Osteoblast (primary cell): ENCODE data around the gene SQSTM1. TPM values are rescaled to one million over a fixed set of nuclear protein-coding genes. Genes with fewer than 3 reads are reported as not detected.
A peak's percentile ranks its signal among the peaks of the same experiment; 100 is the strongest.

ENCODE experiments used
- DNase-seq: peaks from one replicate; pipeline ENCODE4 v3.0.0; 2011; ENCODE audit warnings: low spot score, mixed read lengths; ENCODE audit not compliant: insufficient read length; ENCODE audit errors: missing footprints
- H2AFZ ChIP-seq: 2 replicates; pipeline ENCODE4 v1.6.0; 2011; ENCODE audit warnings: mild to moderate bottlenecking, low read length
- H3K27ac ChIP-seq: 2 replicates; pipeline ENCODE4 v1.5.1; 2011; ENCODE audit warnings: mild to moderate bottlenecking, low read depth, low read length, moderate library complexity
- H3K27me3 ChIP-seq: 2 replicates; pipeline ENCODE4 v1.6.0; 2012; ENCODE audit warnings: mild to moderate bottlenecking, control low read depth, inconsistent platforms, low read length, moderate library complexity; ENCODE audit not compliant: insufficient read depth
- H3K36me3 ChIP-seq: 2 replicates; pipeline ENCODE4 v1.5.1; 2011; ENCODE audit warnings: mild to moderate bottlenecking, low read length, control low read depth, moderate library complexity; ENCODE audit not compliant: insufficient read depth
- H3K4me1 ChIP-seq: 2 replicates; pipeline ENCODE4 v1.5.1; 2011; ENCODE audit warnings: mild to moderate bottlenecking, low read length, control low read depth, moderate library complexity; ENCODE audit not compliant: insufficient read depth
- H3K4me2 ChIP-seq: 2 replicates; pipeline ENCODE4 v1.6.0; 2011; ENCODE audit warnings: mild to moderate bottlenecking, low read length; ENCODE audit not compliant: insufficient read depth
- H3K4me3 ChIP-seq: fragments of 200-600 bp; sonication (generic); 3 replicates; pipeline ENCODE4 v1.5.1; 2012; ENCODE audit warnings: mild to moderate bottlenecking, low read length, inconsistent platforms; ENCODE audit not compliant: insufficient read depth
- H3K79me2 ChIP-seq: 2 replicates; pipeline ENCODE4 v1.6.0; 2012; ENCODE audit warnings: mild to moderate bottlenecking, low read length, control low read depth, inconsistent platforms; ENCODE audit not compliant: insufficient read depth
- H3K9me3 ChIP-seq: 2 replicates; pipeline ENCODE4 v1.5.1; 2011; ENCODE audit warnings: low read depth, low read length, control low read depth
- H4K20me1 ChIP-seq: 2 replicates; pipeline ENCODE4 v1.6.0; 2012; ENCODE audit warnings: mild to moderate bottlenecking, low read length, control low read depth; ENCODE audit not compliant: insufficient read depth
- total RNA-seq: library from RNA; depleted of rRNA; stranded (reverse); fragments of >200 nt; gene quantifications from 2 replicates; pipeline ENCODE4 v1.2.3, GENCODE V29; 2012
- TF ChIP-seq, protein P1 (sequence below): IDR thresholded peaks from 2 replicates; pipeline ENCODE4 v1.5.1; 2011; ENCODE audit warnings: mild to moderate bottlenecking, low read depth, low read length, moderate library complexity; ENCODE audit errors: extremely low read depth

The SQSTM1 gene
- total RNA-seq, 1 donor, result 992 TPM

DNA sequence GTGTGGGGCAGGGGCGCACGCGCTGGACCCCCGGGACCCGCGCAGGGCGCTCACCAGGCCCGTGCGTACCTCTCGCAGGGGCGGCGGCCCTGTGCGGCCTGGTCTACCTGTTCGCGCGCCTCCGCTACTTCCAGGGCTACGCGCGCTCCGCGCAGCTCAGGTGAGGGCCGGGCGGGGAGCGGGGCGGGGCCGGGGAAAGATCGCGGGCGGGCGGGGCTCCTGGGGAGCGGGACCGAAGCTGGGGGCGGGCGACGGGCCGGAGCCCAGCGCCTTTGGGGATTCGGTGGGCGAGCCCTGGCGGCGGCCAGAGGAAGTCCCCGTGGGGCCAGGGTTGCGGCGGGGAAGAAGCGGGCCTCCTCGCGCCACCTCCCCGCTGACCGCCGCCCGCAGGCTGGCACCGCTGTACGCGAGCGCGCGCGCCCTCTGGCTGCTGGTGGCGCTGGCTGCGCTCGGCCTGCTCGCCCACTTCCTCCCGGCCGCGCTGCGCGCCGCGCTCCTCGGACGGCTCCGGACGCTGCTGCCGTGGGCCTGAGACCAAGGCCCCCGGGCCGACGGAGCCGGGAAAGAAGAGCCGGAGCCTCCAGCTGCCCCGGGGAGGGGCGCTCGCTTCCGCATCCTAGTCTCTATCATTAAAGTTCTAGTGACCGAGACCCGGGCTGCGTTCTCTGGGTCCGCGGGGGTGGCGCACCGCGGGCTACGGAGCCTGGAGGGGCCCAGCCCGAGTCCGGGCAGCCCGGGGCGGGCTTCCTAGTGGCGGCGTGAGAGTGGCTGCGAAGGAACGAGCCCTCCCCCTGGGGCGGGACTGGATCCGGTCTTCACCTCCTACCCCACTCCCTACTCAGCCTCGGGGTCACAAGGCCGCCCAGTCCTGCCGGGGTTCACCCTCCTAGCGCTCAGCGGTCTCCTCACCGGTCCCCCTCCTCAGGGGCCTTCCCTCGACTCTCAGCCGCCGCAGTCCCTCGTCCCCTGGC is 24.6 kb upstream of the SQSTM1 start:
- H3K79me2 ChIP-seq, result no peaks in the 10 kb centered on the region
- TF ChIP-seq, protein P1, sequence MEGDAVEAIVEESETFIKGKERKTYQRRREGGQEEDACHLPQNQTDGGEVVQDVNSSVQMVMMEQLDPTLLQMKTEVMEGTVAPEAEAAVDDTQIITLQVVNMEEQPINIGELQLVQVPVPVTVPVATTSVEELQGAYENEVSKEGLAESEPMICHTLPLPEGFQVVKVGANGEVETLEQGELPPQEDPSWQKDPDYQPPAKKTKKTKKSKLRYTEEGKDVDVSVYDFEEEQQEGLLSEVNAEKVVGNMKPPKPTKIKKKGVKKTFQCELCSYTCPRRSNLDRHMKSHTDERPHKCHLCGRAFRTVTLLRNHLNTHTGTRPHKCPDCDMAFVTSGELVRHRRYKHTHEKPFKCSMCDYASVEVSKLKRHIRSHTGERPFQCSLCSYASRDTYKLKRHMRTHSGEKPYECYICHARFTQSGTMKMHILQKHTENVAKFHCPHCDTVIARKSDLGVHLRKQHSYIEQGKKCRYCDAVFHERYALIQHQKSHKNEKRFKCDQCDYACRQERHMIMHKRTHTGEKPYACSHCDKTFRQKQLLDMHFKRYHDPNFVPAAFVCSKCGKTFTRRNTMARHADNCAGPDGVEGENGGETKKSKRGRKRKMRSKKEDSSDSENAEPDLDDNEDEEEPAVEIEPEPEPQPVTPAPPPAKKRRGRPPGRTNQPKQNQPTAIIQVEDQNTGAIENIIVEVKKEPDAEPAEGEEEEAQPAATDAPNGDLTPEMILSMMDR, result peak; percentile 52
- H3K36me3 ChIP-seq, result peaks cover 30% of the 10 kb centered on the region

DNA sequence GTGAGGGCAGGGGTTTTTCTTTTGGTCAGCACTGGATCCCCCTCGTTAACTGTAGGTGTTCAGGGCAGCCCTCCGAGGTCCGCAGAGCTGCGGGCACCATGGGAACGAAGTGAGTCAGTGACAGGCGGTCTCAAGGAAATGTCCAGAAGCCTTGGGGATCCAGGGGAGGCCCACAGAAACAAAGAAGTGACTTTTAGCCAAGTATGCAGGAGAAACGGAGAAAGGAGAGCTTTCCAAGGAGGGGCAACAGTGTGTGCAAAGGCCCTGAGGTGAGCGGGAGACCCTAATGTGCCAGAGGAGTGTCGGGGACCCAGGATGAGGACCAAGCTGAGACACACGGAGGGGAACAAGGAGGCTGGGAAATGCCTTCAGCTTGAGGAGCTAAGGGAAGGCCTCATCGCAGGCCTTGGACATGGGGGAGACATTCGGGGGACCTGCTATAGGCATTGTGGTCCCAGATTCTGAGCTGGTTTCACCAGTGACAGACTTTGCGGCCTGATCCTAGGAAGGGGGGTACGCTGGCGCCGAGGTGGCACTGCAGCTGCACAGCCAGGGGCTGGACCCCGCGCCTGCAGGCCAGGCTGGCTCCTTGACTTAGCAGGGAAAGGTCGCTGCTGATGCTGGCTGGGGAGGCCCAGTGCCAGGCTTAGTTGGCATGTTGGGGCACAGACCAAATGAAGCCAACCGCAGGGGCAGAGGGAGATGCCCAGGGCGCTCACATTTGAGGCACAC is 23.7 kb upstream of the SQSTM1 start:
- no peak overlapping the region for H3K27ac ChIP-seq
- peak overlapping the region; percentile 72 for H3K4me3 ChIP-seq
- TF ChIP-seq, protein P1, result no peak
- peak; percentile 92 for DNase-seq
- H3K27me3 ChIP-seq, result no peaks in the 10 kb centered on the region
- H3K4me2 ChIP-seq, result peak overlapping the region; percentile 79
- no peaks in the 10 kb centered on the region for H3K9me3 ChIP-seq
- H3K4me1 ChIP-seq, result peaks cover 10% of the 10 kb centered on the region
- H3K36me3 ChIP-seq, result peaks cover 30% of the 10 kb centered on the region
- peaks cover 4% of the 10 kb centered on the region for H3K79me2 ChIP-seq
- no peak overlapping the region for H2AFZ ChIP-seq
- peaks cover 2% of the 10 kb centered on the region for H4K20me1 ChIP-seq

More for the DNA sequence above, 24.6 kb upstream of the SQSTM1 start:
- H3K27me3 ChIP-seq, result no peaks in the 10 kb centered on the region
- H3K4me3 ChIP-seq, result peak overlapping the region; percentile 72
- H3K4me2 ChIP-seq, result peak overlapping the region; percentile 79
- no peaks in the 10 kb centered on the region for H3K9me3 ChIP-seq
- H3K27ac ChIP-seq, result no peak overlapping the region
- H4K20me1 ChIP-seq, result no peaks in the 10 kb centered on the region
- H2AFZ ChIP-seq, result peak overlapping the region; percentile 44
- DNase-seq, result peak; percentile 99
- H3K4me1 ChIP-seq, result peaks cover 10% of the 10 kb centered on the region

GRCh38 chr5:179797741-179798140 is 23.0 kb upstream of the SQSTM1 start:
- no peak overlapping the region for H3K27ac ChIP-seq
- TF ChIP-seq, protein P1, result no peak

More at GRCh38 chr5:179797741-179798140, 23.0 kb upstream of the SQSTM1 start:
- Histone ChIP-seq H2AFZ (no peak overlapping the region), H4K20me1 (peaks cover 9% of the 10 kb centered on the region), H3K4me2 (no peak overlapping the region), H3K27me3 (no peaks in the 10 kb centered on the region), H3K4me3 (no peak overlapping the region), H3K36me3 (peaks cover 34% of the 10 kb centered on the region), H3K79me2 (peaks cover 11% of the 10 kb centered on the region), H3K4me1 (peaks cover 14% of the 10 kb centered on the region), H3K9me3 (no peaks in the 10 kb centered on the region)
- peak; percentile 62 for DNase-seq
